Nephron (organoid): ENCODE results near the gene KRT71.

Experiments used
- H3K27ac Mint-ChIP-seq, 3 experiments: 2 replicates each; pipeline ENCODE4 v1.8.0; 2020; ENCODE audit warnings: mixed read lengths in 3 of 3, mild to moderate bottlenecking in 2 of 3, moderate library complexity in 1 of 3
- H3K27me3 Mint-ChIP-seq: 2 replicates; pipeline ENCODE4 v1.8.0; 2021; ENCODE audit warnings: low read depth, mild to moderate bottlenecking, moderate library complexity, mixed read lengths
- H3K36me3 Mint-ChIP-seq: 2 replicates; pipeline ENCODE4 v1.8.0; 2020; ENCODE audit warnings: low read depth, mixed read lengths
- H3K4me1 Mint-ChIP-seq: 2 replicates; pipeline ENCODE4 v1.8.0; 2020; ENCODE audit warnings: mixed read lengths
- H3K4me3 Mint-ChIP-seq, 3 experiments: 2 replicates each; pipeline ENCODE4 v1.8.0; 2020; ENCODE audit warnings: mild to moderate bottlenecking in 3 of 3, mixed read lengths in 3 of 3, moderate library complexity in 2 of 3
- H3K9me3 Mint-ChIP-seq: 2 replicates; pipeline ENCODE4 v1.8.0; 2020; ENCODE audit warnings: mixed read lengths
- TF ChIP-seq, protein P1 (sequence below), 3 experiments: fragments of 200-600 bp; sonication (generic); IDR thresholded peaks; one replicate each; pipeline ENCODE4 v1.5.0; 2021; ENCODE audit warnings: antibody characterized with exemption in 3 of 3; ENCODE audit not compliant: unreplicated experiment in 3 of 3

Gene KRT71

GRCh38 chr12:52552055-52552454, 890 bp downstream of the KRT71 start:
- TF ChIP-seq, protein P1, sequence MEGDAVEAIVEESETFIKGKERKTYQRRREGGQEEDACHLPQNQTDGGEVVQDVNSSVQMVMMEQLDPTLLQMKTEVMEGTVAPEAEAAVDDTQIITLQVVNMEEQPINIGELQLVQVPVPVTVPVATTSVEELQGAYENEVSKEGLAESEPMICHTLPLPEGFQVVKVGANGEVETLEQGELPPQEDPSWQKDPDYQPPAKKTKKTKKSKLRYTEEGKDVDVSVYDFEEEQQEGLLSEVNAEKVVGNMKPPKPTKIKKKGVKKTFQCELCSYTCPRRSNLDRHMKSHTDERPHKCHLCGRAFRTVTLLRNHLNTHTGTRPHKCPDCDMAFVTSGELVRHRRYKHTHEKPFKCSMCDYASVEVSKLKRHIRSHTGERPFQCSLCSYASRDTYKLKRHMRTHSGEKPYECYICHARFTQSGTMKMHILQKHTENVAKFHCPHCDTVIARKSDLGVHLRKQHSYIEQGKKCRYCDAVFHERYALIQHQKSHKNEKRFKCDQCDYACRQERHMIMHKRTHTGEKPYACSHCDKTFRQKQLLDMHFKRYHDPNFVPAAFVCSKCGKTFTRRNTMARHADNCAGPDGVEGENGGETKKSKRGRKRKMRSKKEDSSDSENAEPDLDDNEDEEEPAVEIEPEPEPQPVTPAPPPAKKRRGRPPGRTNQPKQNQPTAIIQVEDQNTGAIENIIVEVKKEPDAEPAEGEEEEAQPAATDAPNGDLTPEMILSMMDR (IDR thresholded peaks at IDR 0.05; ENCODE audit: unreplicated experiment in 3 of 3) = no peak
- Mint-ChIP-seq H3K27me3 (peaks cover 26% of the 10 kb centered on the region), H3K36me3 (no peaks in the 10 kb centered on the region), H3K4me1 (no peaks in the 10 kb centered on the region), H3K27ac (no peak overlapping the region), H3K9me3 (no peaks in the 10 kb centered on the region), H3K4me3 (no peak overlapping the region)

DNA sequence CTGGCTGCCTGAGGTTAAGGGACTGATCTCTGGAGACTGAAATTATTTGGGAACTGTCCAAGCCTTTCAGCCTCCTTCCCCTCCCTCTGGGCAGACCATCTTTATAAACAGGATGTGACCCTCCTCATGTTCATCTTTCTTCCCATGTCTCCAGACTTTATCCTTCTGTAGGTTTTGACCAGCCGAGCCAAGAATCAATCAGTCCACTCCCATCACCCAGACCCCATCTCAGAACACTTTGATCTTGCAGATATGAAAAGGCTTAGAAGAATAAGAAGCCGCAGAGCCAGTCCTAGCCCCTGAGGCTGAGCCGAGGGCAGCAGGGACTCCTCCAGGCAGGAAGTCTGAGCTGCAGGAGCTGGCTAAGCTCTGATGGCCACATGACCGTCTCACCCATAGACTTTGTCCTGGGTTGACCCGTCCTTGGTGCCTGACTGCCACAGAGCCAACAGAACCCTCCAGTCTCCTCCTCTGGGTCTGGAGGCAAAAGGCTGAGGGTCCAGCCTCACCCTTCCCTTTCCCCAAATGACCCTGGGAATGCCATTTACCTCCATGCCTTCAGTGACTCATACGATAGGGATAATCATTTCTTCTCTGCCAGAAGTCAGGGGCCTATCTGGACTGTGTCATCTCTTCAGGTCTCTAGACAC, 1.6 kb downstream of the KRT71 start:
- no peaks in the 10 kb centered on the region for H3K9me3 Mint-ChIP-seq

DNA sequence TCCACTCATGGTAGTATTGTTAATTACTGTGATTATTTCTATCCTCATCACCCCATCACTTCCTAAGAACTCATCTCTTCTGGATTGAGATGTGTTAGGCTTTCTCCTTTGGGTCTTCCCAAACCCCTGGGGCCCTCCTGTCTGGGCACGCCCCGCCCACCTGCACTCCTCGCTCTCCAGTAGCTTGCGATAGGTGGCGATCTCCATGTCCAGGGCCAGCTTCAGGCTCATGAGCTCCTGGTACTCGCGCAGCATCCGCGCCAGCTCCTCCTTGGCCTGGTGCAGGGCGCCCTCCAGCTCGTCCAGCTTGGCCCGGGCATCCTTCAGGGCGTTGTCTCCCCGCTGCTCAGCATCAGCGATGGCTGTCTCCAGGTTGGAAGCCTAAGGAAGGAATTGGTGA, 6.8 kb downstream of the KRT71 start:
- TF ChIP-seq, protein P1 (IDR thresholded peaks at IDR 0.05; ENCODE audit: unreplicated experiment in 3 of 3) = no peak
- H3K36me3 Mint-ChIP-seq = no peaks in the 10 kb centered on the region
- peaks cover 26% of the 10 kb centered on the region for H3K27me3 Mint-ChIP-seq
- H3K9me3 Mint-ChIP-seq = no peaks in the 10 kb centered on the region
- H3K4me1 Mint-ChIP-seq = no peaks in the 10 kb centered on the region
- H3K27ac Mint-ChIP-seq = no peak overlapping the region
- H3K4me3 Mint-ChIP-seq = no peak overlapping the region

More for the DNA sequence above, 1.6 kb downstream of the KRT71 start:
- TF ChIP-seq, protein P1 (IDR thresholded peaks at IDR 0.05; ENCODE audit: unreplicated experiment in 3 of 3) = no peak
- no peaks in the 10 kb centered on the region for H3K4me1 Mint-ChIP-seq
- H3K4me3 Mint-ChIP-seq = no peak overlapping the region
- H3K27ac Mint-ChIP-seq = peak overlapping the region in 1 of 3 experiments; percentile 37
- peaks cover 24% of the 10 kb centered on the region for H3K27me3 Mint-ChIP-seq
- H3K36me3 Mint-ChIP-seq = no peaks in the 10 kb centered on the region

DNA sequence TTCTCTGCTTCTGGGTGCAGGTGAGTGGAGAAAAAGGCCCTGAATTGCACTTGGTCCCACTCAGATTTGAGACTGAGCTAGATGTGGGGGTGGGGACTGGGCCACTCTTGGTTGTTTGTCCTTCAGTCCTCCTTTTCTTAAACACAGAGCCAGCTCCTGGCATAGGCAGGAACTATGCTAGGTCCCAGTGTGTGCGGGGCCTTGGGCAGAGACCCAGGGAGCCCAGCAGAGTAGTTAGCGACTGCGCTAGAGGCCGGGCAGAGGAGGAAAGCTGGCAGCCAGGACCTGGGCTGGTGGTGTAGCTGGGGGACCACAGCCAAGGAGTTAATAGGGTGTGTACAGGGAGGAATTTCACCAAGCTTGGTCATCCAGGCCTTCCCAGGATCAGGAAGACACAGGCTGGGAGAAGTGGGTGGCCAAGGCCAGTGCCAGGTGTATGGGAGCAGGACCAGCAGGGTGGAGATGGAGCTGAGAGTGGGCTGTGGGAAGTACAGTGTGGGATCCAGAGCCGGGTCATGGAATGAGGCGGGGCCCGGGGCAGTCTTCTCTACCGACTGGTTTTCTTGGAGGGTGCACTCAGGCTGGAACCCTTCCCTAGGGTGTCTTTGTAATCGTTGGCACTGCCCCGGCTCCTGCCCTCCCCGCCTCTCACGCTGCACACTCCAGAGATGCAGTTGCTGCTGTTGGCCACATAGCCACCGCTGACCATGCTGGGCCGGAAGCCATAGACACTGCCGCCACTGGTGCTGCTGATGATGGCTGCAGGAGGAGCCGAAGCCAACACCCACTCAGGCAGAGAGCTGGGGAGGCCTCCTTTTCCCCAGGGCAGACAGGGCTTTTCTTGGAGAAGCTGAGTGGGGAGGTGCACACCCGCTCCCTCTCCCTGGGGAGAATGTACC, 8.7 kb downstream of the KRT71 start:
- Mint-ChIP-seq H3K4me1 (peaks cover 3% of the 10 kb centered on the region), H3K4me3 (no peak overlapping the region), H3K36me3 (no peaks in the 10 kb centered on the region), H3K27me3 (peaks cover 10% of the 10 kb centered on the region), H3K9me3 (no peaks in the 10 kb centered on the region), H3K27ac (no peak overlapping the region)
- TF ChIP-seq, protein P1 (IDR thresholded peaks at IDR 0.05; ENCODE audit: unreplicated experiment in 3 of 3) = no peak

GRCh38 chr12:52542785-52543318, 10.1 kb downstream of the KRT71 start:
- peaks cover 10% of the 10 kb centered on the region for H3K27me3 Mint-ChIP-seq
- H3K27ac Mint-ChIP-seq = no peak overlapping the region
- no peak overlapping the region for H3K4me3 Mint-ChIP-seq
- TF ChIP-seq, protein P1 (IDR thresholded peaks at IDR 0.05; ENCODE audit: unreplicated experiment in 3 of 3) = no peak
- H3K9me3 Mint-ChIP-seq = no peaks in the 10 kb centered on the region
- H3K4me1 Mint-ChIP-seq = peaks cover 8% of the 10 kb centered on the region
- H3K36me3 Mint-ChIP-seq = no peaks in the 10 kb centered on the region
